GM20431 (cell line): Measurements from ENCODE around the gene ZNF652.
"Not testable (repeated sequence)": the region's sequence is repeated elsewhere in the genome, so short reads cannot be mapped to it uniquely, and the experiment has no call there.

Experiments
- in situ Hi-C: fragments of 300-500 bp; cut with MseI, MboI; formaldehyde crosslinking; loops from one replicate; pipeline ENCODE4 v1.15.0; 2020; ENCODE audit warnings: low sequenced_read_pairs; ENCODE audit not compliant: unreplicated experiment

Gene ZNF652

DNA sequence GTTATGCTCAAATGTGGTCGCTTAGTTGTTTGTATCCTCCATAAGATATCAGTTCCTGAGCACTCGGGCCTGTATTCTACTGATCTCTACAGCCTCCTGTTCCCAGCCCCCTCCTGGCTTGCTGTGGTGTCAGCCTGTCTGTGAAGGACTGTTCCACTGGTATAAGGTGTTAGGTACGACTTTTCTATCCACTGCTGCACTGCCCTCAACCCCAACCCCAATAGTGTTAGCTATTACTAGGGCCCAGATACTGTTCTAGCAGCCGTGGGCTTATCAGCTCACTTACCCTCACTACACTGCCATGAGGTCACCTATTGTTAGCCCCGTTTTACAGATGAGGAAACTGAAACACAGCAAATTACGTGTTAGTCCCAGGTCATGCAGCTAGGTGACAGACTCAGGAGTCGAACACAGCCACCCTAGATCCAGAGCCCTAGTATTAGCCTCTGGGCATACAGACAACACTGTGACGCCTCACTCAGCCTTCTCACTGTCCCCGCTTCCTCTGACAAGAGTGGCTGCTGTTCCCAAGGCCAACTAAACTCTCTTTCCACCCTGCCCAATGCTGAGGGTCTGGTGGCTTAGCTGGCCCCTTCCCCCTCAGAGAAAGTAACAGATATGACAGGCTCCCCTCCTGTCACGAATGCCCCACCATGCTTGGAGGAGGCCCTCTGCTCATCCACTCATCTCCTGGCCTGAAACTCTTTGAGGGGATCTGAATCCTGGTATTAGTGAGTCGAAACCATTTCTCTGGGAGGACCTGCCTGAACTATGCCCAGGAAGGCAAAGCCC is 25.6 kb upstream of the ZNF652 start:
- in situ Hi-C loops = loop anchor here (10.0 kb wide), 1 partner anchor 73 kb away; no protein-coding TSS in a partner anchor

DNA sequence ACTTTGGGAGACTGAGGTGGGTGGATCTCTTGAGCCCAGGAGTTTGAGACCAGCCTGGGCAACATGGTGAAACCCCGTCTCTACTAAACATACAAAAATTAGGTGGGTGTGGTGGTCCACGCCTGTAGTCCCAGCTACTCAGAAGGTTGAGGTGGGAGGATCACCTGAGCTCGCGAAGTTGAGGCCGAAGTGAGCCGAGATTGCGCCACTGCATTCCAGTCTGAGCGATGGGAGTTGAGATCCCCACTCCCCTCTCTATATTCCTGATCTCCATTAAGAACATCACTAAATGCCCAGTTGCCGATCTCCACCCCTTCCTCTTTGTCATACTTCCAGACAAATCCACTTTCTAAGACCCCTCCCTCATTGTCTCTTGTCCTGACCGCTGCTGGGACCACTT is 24.3 kb upstream of the ZNF652 start:
- in situ Hi-C loops = loop anchor here (10.0 kb wide), 1 partner anchor 72 kb away; no protein-coding TSS in a partner anchor

DNA sequence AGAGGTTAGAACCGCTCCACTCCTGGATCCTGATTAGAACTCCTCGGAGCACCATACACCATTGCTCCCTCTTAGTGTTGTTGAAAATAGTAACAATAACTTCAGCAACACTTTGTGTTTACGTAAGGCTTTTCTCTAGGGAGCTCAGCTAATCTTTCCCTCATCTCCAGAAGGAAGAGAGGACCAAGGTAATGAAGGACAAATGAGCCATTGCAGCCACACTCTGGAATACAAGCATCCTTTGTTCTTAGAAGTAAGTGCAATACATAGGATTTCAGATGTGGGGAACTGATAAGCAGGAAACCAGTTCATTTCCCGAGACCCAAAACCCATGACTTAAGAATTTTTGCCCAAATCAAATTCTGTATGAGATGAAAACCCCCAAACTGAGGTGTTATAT is 22.9 kb upstream of the ZNF652 start:
- in situ Hi-C loops = loop anchor here (10.0 kb wide), 1 partner anchor 70 kb away; no protein-coding TSS in a partner anchor

DNA sequence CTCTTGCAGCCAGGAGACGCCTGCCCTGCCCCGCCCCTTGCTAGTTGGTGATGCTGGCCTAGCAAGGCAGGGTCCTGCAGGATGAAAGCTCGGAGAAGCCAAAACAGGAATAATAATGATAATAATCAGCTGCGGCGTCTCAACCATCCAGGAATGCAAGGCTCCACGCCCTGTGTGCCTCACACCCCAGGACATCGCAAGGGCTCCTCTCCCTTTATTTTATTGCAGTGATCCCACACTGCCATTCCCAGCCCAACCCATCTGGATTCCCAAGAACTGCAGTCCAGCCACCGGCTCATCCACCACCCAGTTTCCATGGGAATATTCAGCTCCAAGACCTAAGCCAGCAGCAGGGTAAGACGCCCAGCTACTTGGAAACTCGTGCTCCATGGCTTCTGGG is 21.0 kb upstream of the ZNF652 start:
- in situ Hi-C loops = loop anchor here (10.0 kb wide), 1 partner anchor 68 kb away; no protein-coding TSS in a partner anchor

DNA sequence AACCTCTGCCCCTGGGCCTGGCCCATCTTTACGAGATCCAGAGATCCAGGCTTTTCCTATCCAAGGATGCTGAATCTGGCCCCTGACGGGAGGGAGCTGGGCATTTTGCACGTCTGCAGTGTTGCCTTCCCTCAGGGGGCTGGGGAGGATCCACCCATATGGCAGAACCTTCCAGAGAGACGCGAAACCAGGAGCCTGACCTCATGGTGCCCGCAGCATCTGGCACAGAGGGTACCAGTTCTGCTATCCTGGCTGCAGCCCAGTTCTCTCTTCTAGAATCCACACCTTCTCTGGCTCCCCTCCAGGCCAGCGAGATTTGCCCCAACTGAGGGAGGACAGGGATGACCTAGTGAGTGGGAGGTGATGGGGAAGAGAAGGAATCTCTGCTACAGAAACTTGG is 20.5 kb upstream of the ZNF652 start:
- in situ Hi-C loops = loop anchor here (10.0 kb wide), 1 partner anchor 68 kb away; no protein-coding TSS in a partner anchor

DNA sequence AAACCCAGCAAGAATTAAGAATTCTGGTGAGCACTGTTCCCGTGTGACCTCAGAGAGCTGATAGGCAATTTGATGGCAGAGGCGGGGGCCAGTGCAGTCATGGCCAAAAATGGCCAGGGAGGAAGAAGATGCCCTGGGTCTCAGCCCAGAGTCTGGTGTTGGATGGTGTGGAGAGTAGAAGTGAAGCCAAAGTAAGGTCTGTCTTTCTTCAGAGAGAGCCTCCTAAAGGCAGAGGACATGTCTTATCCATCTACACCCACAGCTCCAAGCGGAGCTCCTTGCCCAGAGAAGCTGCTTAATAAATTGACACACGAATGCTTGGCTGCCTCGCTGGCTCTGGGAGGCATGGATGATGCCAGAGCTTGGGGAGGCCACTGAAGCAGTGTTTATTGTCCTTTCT is 19.7 kb upstream of the ZNF652 start:
- in situ Hi-C loops = loop anchor here (10.0 kb wide), 1 partner anchor 67 kb away; no protein-coding TSS in a partner anchor

DNA sequence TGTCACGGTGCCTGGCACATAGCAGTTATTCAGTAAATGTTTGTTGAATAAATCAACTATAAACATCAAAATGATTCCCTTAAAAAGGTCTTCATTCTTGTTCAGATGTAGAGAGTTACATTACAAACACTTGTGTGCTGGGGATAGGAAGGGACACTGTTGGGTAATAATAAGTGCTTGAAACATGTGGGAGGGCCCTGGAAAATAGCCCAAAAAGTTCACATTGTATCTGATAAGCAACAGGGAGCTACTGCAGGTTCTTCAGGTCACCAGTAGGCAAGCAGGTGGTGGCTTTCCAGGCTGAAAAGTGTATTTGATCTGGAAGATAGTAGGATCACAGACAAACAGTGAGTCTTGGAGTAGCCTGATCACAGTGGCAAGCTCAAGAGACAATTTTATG is 19.0 kb upstream of the ZNF652 start:
- in situ Hi-C loops = loop anchor here (10.0 kb wide), 1 partner anchor 66 kb away; no protein-coding TSS in a partner anchor

DNA sequence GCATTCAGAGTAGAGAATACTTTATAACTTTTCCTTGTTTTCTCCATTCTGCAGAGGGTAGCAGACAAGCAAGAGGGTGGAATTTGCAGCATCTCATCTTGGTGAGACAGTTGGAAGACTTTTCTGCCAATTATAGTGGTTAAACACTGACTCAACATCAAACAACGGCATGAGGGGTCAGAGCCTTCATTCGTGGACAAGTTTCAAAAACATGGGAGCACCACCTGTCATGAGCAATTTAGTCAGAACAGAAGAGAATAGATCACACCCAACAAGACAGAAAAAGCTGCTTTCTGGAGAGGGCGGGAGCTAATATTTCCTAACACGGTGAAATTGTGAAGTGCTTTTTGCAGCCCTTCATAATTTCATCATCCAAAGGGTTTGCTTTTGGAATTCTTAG is 17.9 kb upstream of the ZNF652 start:
- in situ Hi-C loops = loop anchor here (10.0 kb wide), 1 partner anchor 65 kb away; no protein-coding TSS in a partner anchor

DNA sequence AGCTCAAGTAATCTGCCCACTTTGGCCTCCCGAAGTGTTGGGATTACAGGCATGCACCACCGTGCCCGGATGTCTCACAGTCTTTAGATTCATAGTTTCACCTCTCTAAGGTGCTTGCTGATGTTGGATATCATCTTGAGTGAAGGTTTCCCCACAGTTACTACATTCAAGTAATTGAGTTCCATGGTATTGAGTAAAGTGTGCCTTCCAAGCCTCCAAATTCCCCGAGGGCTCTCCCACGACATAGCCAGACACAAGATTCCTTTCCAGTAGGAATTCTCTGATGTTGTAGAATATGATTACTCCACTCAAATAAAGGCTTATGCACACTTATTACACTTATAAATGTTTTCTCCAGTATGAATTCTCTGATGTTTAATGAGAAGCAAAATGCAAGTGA is 16.3 kb upstream of the ZNF652 start:
- in situ Hi-C loops = no loop called here

DNA sequence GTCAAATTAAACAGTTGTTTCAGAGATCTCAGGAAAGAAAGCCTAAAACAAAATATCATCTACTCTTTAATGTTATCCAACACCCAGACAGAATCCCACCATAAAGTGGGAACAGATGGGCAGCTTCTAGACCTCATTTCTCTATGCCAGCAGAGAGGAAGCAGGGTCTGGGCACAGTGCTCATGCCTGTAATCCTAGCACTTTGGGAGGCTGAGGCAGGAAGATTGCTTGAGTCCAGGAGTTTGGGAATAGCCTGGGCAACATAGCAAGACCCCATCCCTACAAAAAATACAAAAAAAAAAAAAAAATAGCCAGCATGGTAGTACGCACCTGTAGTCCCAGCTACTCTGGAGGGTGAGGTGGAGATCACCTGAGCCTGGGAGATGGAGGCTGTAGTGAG is 13.5 kb upstream of the ZNF652 start:
- in situ Hi-C loops = no loop called here

DNA sequence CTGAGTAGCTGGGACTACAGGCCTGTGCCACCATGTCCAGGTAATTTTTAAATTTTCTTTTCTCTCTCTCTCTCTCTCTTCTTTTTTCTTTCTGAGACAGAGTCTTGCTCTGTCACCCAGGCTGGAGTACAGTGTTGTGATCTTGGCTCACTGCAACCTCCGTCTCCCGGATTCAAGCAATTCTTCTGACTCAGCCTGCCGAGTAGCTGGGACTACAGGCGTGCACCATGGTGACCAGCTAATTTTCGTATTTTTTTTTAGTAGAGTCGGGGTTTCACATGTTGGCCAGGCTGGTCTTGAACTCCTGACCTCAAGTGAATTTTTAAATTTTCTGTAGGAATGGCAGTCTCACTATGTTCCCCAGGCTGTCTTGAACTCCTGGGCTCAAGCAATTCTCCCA is 11.1 kb upstream of the ZNF652 start:
- in situ Hi-C loops = no loop called here

DNA sequence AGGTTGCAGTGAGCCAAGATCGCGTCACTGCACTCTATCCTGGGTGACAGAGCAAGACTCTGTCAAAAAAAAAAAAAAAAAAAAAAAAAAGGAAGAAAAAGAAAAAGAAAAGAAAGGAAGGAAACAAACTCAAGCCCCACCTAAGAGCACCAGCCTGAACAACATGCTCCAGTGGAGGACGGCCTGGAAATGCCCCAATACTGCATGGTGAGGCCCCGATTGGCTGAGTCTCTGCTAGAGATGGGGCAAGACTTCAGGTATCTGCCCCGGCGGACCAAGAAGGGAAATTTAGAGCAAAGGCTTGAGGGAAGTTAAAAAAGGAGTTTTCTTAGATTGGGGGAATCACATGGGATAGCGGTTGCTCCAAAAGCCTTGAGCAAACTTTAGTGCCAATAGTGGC is 10.4 kb upstream of the ZNF652 start:
- in situ Hi-C loops = no loop called here

DNA sequence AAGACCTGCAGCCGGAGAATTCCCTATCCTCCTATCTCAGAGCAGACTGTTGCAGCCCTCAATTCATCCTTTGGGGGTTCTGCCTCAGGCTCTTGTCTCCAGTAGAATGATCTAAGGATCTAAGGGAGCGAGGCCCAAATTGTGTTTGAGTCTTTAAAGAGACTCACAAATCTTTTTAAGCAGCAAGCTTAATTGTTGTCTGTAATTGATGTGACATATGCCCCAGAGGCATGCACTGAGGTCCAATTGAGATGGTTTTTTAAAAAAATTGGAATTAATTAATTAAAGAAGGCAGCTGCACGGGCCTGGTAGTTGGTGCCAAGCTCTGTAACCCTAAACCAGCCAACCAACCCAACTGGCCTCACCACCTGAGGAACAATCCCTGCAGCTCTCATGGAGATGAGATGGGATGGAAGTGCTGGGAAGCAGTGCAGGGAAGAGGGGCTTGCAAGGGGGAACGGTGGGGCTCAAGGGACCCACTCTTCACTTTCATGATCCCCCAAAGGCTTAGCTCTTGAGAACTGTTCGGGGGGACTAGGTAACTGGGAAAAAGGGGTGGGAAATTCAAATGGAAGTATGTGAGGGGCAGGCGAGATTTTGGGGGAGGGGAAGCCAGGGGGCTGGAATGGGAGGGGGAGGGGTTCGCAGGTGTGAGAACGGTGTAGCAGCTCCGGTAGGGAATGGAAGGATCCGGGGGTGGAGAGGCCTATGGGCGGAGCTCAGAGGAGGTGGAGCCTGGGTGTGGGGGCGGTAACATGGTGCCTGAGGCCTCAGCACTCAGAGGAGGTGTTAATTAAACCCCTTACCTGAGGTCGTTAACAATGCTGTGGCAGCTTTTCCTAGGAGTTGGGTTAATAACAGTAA is 9.2 kb upstream of the ZNF652 start:
- in situ Hi-C loops = no loop called here

DNA sequence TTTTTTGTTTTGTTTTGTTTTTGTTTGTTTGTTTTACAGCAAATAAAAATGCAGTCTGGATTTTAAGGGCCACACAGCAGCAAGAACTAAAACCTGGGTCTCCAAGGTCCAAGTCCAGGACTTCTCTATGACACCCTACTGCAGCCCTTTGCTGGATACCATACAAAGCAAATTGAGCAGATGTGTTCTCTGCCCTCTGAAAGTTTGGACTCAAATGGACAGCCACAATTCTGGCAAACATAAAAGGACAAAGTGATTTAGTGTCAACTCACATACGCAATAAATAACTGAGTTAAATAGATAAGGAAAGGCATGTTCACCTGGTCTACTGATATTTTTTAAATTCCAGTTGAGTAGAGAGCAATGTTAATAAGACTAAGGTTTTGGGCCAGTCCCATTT is 7.7 kb upstream of the ZNF652 start:
- in situ Hi-C loops = no loop called here

DNA sequence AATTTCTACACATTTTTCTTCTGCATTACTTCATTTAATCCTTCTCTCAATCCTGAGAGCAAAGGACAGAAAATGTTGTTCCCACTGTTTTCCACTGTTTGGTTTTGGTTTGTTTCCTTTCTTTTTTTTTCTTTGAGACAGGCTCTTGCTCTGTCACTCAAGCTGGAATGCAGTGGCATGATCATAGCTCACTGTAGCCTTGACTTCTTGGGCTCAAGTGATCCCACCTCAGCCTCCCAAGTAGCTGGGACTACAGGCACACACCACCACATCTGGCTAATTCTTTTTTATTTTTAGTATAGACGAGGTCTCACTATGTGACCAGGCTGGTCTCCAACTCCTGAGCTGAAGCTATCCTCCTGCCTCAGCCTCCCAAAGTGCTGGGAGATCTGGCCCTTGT is 7.0 kb upstream of the ZNF652 start:
- in situ Hi-C loops = no loop called here

DNA sequence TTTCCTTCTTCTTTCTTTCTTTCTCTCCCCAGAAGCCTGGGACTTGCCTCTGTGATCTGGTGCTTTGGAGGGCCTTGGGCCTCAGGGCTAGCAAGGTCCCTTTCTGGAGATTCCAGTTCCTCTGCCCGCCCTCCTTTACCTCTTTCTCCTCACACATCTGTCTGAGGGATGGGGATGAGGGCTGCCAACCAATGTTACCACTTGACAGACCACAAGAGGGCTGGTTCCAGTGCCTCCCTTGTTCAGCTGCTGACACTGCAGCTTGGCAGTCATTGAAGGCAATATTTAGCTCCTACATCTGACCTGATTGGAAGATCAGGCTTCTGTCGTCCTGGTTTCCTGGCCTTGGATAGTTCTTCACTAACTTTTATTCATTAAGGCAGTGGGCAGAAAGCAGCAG is 3.6 kb upstream of the ZNF652 start:
- in situ Hi-C loops = no loop called here

DNA sequence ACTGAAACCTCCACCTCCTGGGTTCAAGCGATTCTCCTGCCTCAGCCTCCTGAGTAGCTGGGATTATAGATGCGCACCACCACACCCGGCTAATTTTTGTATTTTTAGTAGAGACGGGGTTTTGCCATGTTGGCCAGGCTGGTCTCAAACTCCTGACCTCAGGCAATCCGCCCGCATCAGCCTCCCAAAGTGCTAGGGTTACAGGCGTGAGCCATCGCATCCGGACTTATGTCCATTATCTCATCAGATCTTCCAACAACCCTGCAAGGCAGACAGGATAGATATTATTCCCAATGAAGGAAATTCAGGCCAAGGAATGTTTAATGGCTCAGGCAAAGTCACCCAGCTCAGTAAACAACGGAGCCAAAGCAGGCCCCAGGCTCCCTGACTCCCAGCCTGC is 3.1 kb upstream of the ZNF652 start:
- in situ Hi-C loops = not testable (repeated sequence)

DNA sequence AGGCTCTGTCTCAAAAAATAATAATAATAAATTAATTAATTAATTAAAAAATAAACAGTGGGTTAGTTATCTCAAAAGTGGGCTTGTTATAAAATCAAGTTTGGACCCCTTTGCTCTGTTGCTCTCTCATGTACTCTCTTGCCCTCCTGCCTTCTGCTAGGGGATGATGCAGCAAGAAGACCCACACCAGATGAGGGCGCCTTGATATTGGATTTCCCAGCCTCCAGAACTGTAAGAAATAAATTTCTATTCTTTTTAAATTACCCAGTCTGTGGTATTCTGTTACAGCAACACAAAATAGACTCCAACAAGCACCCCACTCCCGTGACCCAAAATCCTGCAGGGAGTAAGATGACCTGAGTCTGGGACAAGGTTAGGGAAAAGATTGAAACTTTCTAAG is 2.1 kb upstream of the ZNF652 start:
- in situ Hi-C loops = no loop called here

DNA sequence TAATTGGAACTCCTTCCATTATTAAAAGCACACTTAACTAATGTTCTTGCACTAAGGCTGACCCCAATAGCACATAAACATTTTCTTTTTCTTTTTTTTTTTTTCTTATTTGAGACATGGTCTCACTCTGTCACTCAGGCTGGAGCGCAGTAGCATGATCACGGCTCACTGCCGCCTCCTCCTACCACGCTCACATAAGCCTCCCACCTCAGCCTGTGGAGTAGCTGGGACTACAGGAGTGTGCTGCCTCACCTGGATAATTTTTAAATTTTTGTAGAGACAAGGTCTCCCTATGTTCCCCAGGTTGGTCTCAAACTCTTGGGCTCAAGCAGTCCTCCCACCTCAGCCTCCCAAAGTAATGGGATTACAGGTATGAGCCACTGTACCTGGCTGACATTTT is 1.2 kb upstream of the ZNF652 start:
- in situ Hi-C loops = no loop called here

DNA sequence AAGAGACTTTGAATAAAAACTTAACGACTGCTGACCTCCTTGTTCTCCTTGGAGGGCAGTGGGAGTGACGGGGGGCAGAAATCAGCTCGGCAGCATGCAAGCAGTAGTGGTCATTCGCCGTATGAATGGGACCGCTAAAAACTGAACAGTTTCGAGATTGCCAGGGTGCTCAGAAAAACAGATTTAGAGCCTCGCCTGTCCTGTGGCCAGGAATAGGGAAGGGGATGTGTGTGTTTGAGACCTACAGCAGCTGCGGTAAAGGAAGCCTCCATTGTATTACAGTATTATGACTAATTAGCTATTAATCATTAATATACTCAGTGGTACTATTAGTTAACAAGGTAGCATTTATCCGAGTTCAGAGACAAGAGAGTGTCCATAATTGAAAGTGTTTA is 670 bp upstream of the ZNF652 start:
- in situ Hi-C loops = no loop called here
